IMR-90 (cell line): Measurements from ENCODE around the gene CNOT2. TPM values are rescaled to one million over a fixed set of nuclear protein-coding genes. Genes with fewer than 3 reads are reported as not detected.

ENCODE experiments used
- ATAC-seq: fragments of 200-7000 bp; cut with Tn5 transposase; 2 replicates; pipeline ENCODE4 v1.9.1; 2020; ENCODE audit warnings: low read depth, mild to moderate bottlenecking, moderate library complexity
- BruUV-seq: library from RNA; stranded (reverse); fragments of 400-500 nt; replicated peaks from 2 replicates; lab custom pipeline; 2021; lab: Mats Ljungman, UMichigan
- CTCF ChIA-PET: fragments of 300-600 bp; formaldehyde crosslinking; extraction: SDS; loops from one replicate; lab custom pipeline; 2021; ENCODE audit warnings: antibody characterized with exemption; lab: Yijun Ruan, JAX
- POLR2A ChIA-PET: fragments of 300-600 bp; sonication (Branson Sonifier 250); formaldehyde crosslinking; loops from one replicate; lab custom pipeline; 2022; ENCODE audit warnings: antibody characterized with exemption; ENCODE audit not compliant: unreplicated experiment; lab: Charles Lee
- DNase-seq: peaks from one replicate; pipeline ENCODE4 v3.0.0; 2013
- H2AFZ ChIP-seq: replicated peaks from 2 replicates; pipeline ENCODE3; 2013; ENCODE audit warnings: low read length, mild to moderate bottlenecking; ENCODE audit not compliant: poor library complexity
- H2AK5ac ChIP-seq: 2 replicates; pipeline ENCODE4 v1.6.1; 2013; ENCODE audit warnings: low read depth, low read length, inconsistent platforms
- H2AK9ac ChIP-seq: replicated peaks from 2 replicates; pipeline ENCODE3; 2013; ENCODE audit warnings: mild to moderate bottlenecking, low read depth, low read length, moderate library complexity; ENCODE audit not compliant: poor library complexity
- H2BK120ac ChIP-seq: 2 replicates; pipeline ENCODE4 v1.6.1; 2013; ENCODE audit warnings: low read depth, low read length, inconsistent platforms
- H2BK15ac ChIP-seq: 3 replicates; pipeline ENCODE4 v1.6.1; 2013; ENCODE audit warnings: low read depth, low read length, inconsistent platforms
- H2BK20ac ChIP-seq: 2 replicates; pipeline ENCODE4 v1.6.1; 2013; ENCODE audit warnings: low read depth, mild to moderate bottlenecking, inconsistent platforms, low read length, moderate library complexity
- H2BK5ac ChIP-seq: 2 replicates; pipeline ENCODE4 v1.6.1; 2013; ENCODE audit warnings: mild to moderate bottlenecking, low read depth, low read length, inconsistent platforms; ENCODE audit not compliant: poor library complexity, severe bottlenecking
- H3K14ac ChIP-seq: replicated peaks from 2 replicates; pipeline ENCODE4 v1.6.1; 2013; ENCODE audit warnings: low read depth, low read length, inconsistent platforms
- H3K18ac ChIP-seq: 2 replicates; pipeline ENCODE4 v1.6.1; 2013; ENCODE audit warnings: low read depth, low read length, control low read depth
- H3K23ac ChIP-seq: 2 replicates; pipeline ENCODE4 v1.6.1; 2013; ENCODE audit warnings: low read depth, low read length, inconsistent platforms
- H3K27ac ChIP-seq: 2 replicates; pipeline ENCODE4 v1.5.1; 2013; ENCODE audit warnings: mild to moderate bottlenecking, control low read depth, low read length; ENCODE audit not compliant: insufficient read depth
- H3K27me3 ChIP-seq: 2 replicates; pipeline ENCODE4 v1.6.1; 2013; ENCODE audit warnings: low read length; ENCODE audit not compliant: control insufficient read depth, insufficient read depth
- H3K36me3 ChIP-seq: 2 replicates; pipeline ENCODE4 v1.6.1; 2013; ENCODE audit warnings: low read length, mixed read lengths; ENCODE audit not compliant: control insufficient read depth, insufficient read depth
- H3K4ac ChIP-seq: 2 replicates; pipeline ENCODE4 v1.6.1; 2013; ENCODE audit warnings: low read depth, low read length, inconsistent platforms
- H3K4me1 ChIP-seq: 2 replicates; pipeline ENCODE4 v1.6.1; 2013; ENCODE audit warnings: low read length, mixed read lengths; ENCODE audit not compliant: control insufficient read depth, insufficient read depth
- H3K4me2 ChIP-seq: 2 replicates; pipeline ENCODE4 v1.6.1; 2013; ENCODE audit warnings: low read depth, mild to moderate bottlenecking, control low read depth, low read length, moderate library complexity
- H3K4me3 ChIP-seq: 2 replicates; pipeline ENCODE4 v1.5.1; 2013; ENCODE audit warnings: low read depth, mild to moderate bottlenecking, control low read depth, low read length, moderate library complexity; ENCODE audit not compliant: insufficient read depth
- H3K56ac ChIP-seq: 2 replicates; pipeline ENCODE4 v1.6.1; 2013; ENCODE audit warnings: low read length, inconsistent platforms; ENCODE audit not compliant: insufficient read depth; ENCODE audit errors: extremely low read depth
- H3K79me1 ChIP-seq, 2 experiments: 2 replicates each; pipeline ENCODE4 v1.6.1; 2013; ENCODE audit warnings: low read length in 2 of 2, inconsistent platforms in 1 of 2, low read depth in 1 of 2
- H3K9ac ChIP-seq: 2 replicates; pipeline ENCODE4 v1.6.1; 2013; ENCODE audit warnings: low read depth, low read length, control low read depth
- H3K9me1 ChIP-seq: 2 replicates; pipeline ENCODE4 v1.6.1; 2013; ENCODE audit warnings: low read length, inconsistent platforms; ENCODE audit not compliant: insufficient read depth
- H3K9me3 ChIP-seq: 2 replicates; pipeline ENCODE4 v1.6.1; 2013; ENCODE audit warnings: low read length; ENCODE audit not compliant: control insufficient read depth, insufficient read depth
- H4K20me1 ChIP-seq: 2 replicates; pipeline ENCODE4 v1.6.1; 2013; ENCODE audit warnings: low read length, inconsistent platforms; ENCODE audit not compliant: insufficient read depth
- H4K5ac ChIP-seq: 2 replicates; pipeline ENCODE4 v1.6.1; 2013; ENCODE audit warnings: mild to moderate bottlenecking, low read depth, low read length, control low read depth
- H4K8ac ChIP-seq, 2 experiments: 2 replicates each; pipeline ENCODE4 v1.6.1; 2013; ENCODE audit warnings: low read depth in 2 of 2, low read length in 2 of 2, control low read depth in 1 of 2, inconsistent platforms in 1 of 2
- H4K91ac ChIP-seq: 2 replicates; pipeline ENCODE4 v1.6.1; 2013; ENCODE audit warnings: low read depth, low read length, inconsistent platforms; ENCODE audit not compliant: insufficient read depth
- BHLHE40 ChIP-seq: fragments of 150-350 bp; IDR thresholded peaks from 2 replicates; pipeline ENCODE4 v1.6.1; 2016; ENCODE audit warnings: mild to moderate bottlenecking, low read depth, low read length
- CEBPB ChIP-seq: IDR thresholded peaks from 2 replicates; pipeline ENCODE4 v1.6.1; 2012; ENCODE audit warnings: low read depth, low read length, improper control_type of control experiment
- CHD1 ChIP-seq: IDR thresholded peaks from 2 replicates; pipeline ENCODE4 v1.6.1; 2012; ENCODE audit warnings: low read depth, low read length, improper control_type of control experiment
- ELK1 ChIP-seq: fragments of 150-350 bp; IDR thresholded peaks from 2 replicates; pipeline ENCODE4 v1.6.1; 2016; ENCODE audit warnings: low read depth, mild to moderate bottlenecking, low read length, moderate library complexity, borderline replicate concordance
- FOS ChIP-seq: fragments of 150-350 bp; IDR thresholded peaks from 2 replicates; pipeline ENCODE4 v1.6.1; 2016; ENCODE audit warnings: low read depth, low read length
- MAFK ChIP-seq: IDR thresholded peaks from 2 replicates; pipeline ENCODE4 v1.6.1; 2012; ENCODE audit warnings: low read depth, low read length, improper control_type of control experiment
- MAZ ChIP-seq: IDR thresholded peaks from 2 replicates; pipeline ENCODE4 v1.6.1; 2012; ENCODE audit warnings: low read depth, mild to moderate bottlenecking, low read length, improper control_type of control experiment, moderate library complexity, borderline replicate concordance
- MXI1 ChIP-seq: IDR thresholded peaks from 2 replicates; pipeline ENCODE4 v1.6.1; 2012; ENCODE audit warnings: low read depth, mild to moderate bottlenecking, low read length, moderate library complexity, borderline replicate concordance
- NFE2L2 ChIP-seq: fragments of 150-350 bp; IDR thresholded peaks from 2 replicates; pipeline ENCODE4 v1.6.1; 2016; ENCODE audit warnings: low read depth, mild to moderate bottlenecking, low read length
- POLR2A ChIP-seq: IDR thresholded peaks from 2 replicates; pipeline ENCODE4 v1.6.1; 2012; ENCODE audit warnings: mild to moderate bottlenecking, low read depth, low read length
- RAD21 ChIP-seq: IDR thresholded peaks from 2 replicates; pipeline ENCODE4 v1.6.1; 2012; ENCODE audit warnings: low read length, improper control_type of control experiment
- RCOR1 ChIP-seq: IDR thresholded peaks from 2 replicates; pipeline ENCODE4 v1.6.1; 2012; ENCODE audit warnings: mild to moderate bottlenecking, low read length, improper control_type of control experiment; ENCODE audit not compliant: insufficient replicate concordance
- RFX5 ChIP-seq: IDR thresholded peaks from 2 replicates; pipeline ENCODE4 v1.8.0; 2012; ENCODE audit warnings: low read depth, mild to moderate bottlenecking, low read length, moderate library complexity
- SMC3 ChIP-seq: fragments of 150-350 bp; IDR thresholded peaks from 2 replicates; pipeline ENCODE4 v1.6.1; 2016; ENCODE audit warnings: low read depth, mild to moderate bottlenecking, antibody characterized with exemption, low read length, moderate library complexity
- WGBS, 2 experiments: methylation state at CpG; one replicate each; pipeline versions ENCODE4 v1.1.5 to v1.1.7; 2013; ENCODE audit warnings: missing lambda C conversion rate in 2 of 2; ENCODE audit not compliant: insufficient read length in 1 of 2; ENCODE audit errors: extremely low coverage in 2 of 2; 5-methylcytosine and 5-hydroxymethylcytosine counted together
- dilution Hi-C: fragments of 300-500 bp; cut with HindIII; formaldehyde crosslinking; loops from one replicate; pipeline ENCODE4 v1.14.3; 2018; ENCODE audit warnings: low sequenced_read_pairs; ENCODE audit not compliant: unreplicated experiment
- in situ Hi-C: fragments of 300-500 bp; cut with MboI; formaldehyde crosslinking; loops from 3 replicates; pipeline ENCODE4 v1.14.3; 2019; ENCODE audit warnings: low sequenced_read_pairs, inconsistent platforms, mixed read lengths
- intact Hi-C: fragments of 100-400 bp; cut with micrococcal nuclease; formaldehyde crosslinking; loops from 2 replicates; pipeline ENCODE4 v1.10.0; 2022
- polyA plus RNA-seq, 3 experiments: library from polyadenylated mRNA; depleted of rRNA; stranded (reverse); fragments of >200 nt; gene quantifications; 2 replicates each; pipeline ENCODE4 v1.2.3, GENCODE V29; 2012; ENCODE audit warnings: low replicate concordance in 1 of 3
- total RNA-seq: library from RNA; depleted of rRNA; stranded (reverse); fragments of >200 nt; gene quantifications from 2 replicates; pipeline ENCODE4 v1.2.3, GENCODE V29; 2012
- TF ChIP-seq, protein P1 (sequence below): conservative IDR thresholded peaks from 2 replicates; pipeline ENCODE4 v1.5.1; 2012; ENCODE audit warnings: mild to moderate bottlenecking, low read depth, low read length, improper control_type of control experiment
- TF ChIP-seq, protein P2 (sequence below): fragments of 150-350 bp; IDR thresholded peaks from 2 replicates; pipeline ENCODE4 v1.6.1; 2017; ENCODE audit warnings: mild to moderate bottlenecking, antibody characterized with exemption, low read length, low read depth

The CNOT2 gene
- total and polyA plus RNA-seq, 2 of the 4 experiments (the other 2 are of a cell fraction) = 63.4 to 159 TPM

DNA sequence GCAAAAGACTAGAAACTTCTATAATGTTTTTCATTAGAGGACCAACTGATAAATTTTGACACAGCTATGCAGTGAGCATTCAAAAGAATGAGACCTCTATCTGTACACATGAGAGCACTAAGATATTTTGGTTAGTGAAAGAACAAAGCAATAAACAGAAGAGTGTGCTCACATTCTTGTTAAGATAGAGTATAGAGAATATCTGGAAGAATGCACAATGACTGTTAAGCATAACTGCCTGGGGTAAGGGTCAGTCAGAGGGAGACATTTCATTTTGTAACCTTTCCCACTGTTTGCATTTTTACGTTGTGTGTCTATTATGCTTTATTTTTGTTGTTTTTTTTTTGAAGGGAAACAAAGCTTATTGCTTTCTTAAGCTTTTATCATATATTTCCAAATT is 143.5 kb downstream of the CNOT2 start:
- H3K14ac ChIP-seq = no peak overlapping the region
- BruUV-seq = no TSS peak
- H4K8ac ChIP-seq = no peak overlapping the region
- no peak overlapping the region for H3K4me2 ChIP-seq
- TF ChIP-seq MAZ = no peak
- no peak for TF ChIP-seq RFX5
- TF ChIP-seq MXI1 = no peak
- no peak for TF ChIP-seq RCOR1
- no peak for TF ChIP-seq ELK1
- no peak for TF ChIP-seq BHLHE40
- no peak for TF ChIP-seq MAFK
- no peak for TF ChIP-seq CHD1
- no peak for TF ChIP-seq FOS
- TF ChIP-seq SMC3 = no peak
- TF ChIP-seq POLR2A = no peak
- TF ChIP-seq, protein P1, sequence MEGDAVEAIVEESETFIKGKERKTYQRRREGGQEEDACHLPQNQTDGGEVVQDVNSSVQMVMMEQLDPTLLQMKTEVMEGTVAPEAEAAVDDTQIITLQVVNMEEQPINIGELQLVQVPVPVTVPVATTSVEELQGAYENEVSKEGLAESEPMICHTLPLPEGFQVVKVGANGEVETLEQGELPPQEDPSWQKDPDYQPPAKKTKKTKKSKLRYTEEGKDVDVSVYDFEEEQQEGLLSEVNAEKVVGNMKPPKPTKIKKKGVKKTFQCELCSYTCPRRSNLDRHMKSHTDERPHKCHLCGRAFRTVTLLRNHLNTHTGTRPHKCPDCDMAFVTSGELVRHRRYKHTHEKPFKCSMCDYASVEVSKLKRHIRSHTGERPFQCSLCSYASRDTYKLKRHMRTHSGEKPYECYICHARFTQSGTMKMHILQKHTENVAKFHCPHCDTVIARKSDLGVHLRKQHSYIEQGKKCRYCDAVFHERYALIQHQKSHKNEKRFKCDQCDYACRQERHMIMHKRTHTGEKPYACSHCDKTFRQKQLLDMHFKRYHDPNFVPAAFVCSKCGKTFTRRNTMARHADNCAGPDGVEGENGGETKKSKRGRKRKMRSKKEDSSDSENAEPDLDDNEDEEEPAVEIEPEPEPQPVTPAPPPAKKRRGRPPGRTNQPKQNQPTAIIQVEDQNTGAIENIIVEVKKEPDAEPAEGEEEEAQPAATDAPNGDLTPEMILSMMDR = no peak
- no peak for TF ChIP-seq NFE2L2
- TF ChIP-seq, protein P2, sequence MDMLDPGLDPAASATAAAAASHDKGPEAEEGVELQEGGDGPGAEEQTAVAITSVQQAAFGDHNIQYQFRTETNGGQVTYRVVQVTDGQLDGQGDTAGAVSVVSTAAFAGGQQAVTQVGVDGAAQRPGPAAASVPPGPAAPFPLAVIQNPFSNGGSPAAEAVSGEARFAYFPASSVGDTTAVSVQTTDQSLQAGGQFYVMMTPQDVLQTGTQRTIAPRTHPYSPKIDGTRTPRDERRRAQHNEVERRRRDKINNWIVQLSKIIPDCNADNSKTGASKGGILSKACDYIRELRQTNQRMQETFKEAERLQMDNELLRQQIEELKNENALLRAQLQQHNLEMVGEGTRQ = no peak
- TF ChIP-seq RAD21 = no peak
- TF ChIP-seq CEBPB = no peak
- ATAC-seq (no peak), DNase-seq (no peak)
- in situ Hi-C loops = no loop called here
- no peak overlapping the region for H4K5ac ChIP-seq
- no peak overlapping the region for H3K4me3 ChIP-seq
- intact Hi-C loops = no loop called here
- dilution Hi-C loops = no loop called here
- H3K27ac ChIP-seq = no peak overlapping the region
- no peak overlapping the region for H2BK120ac ChIP-seq
- ChIA-PET POLR2A (no interaction called here), CTCF (interaction anchor here (0.6 to 0.7 kb wide), 2 partner anchors 11 to 16 kb away, joined by 4 to 5 read pairs; no protein-coding TSS in a partner anchor)
- H2BK20ac ChIP-seq = no peak overlapping the region
- H2AFZ ChIP-seq = no peak overlapping the region
- H3K9ac ChIP-seq = no peak overlapping the region
- H2AK5ac ChIP-seq = no peak overlapping the region
- H2AK9ac ChIP-seq = no peak overlapping the region
- H4K91ac ChIP-seq = no peak overlapping the region
- no peaks in the 10 kb centered on the region for H4K20me1 ChIP-seq
- H3K18ac ChIP-seq = no peak overlapping the region
- H3K36me3 ChIP-seq = no peaks in the 10 kb centered on the region
- H3K56ac ChIP-seq = no peak overlapping the region
- H3K4me1 ChIP-seq = no peaks in the 10 kb centered on the region
- H3K23ac ChIP-seq = no peak overlapping the region
- H3K9me1 ChIP-seq = no peaks in the 10 kb centered on the region
- no peaks in the 10 kb centered on the region for H3K27me3 ChIP-seq
- no CpG with 5 or more reads among the region's 1 CpG for WGBS, 2 experiments
- no peak overlapping the region for H2BK5ac ChIP-seq
- H3K9me3 ChIP-seq = no peaks in the 10 kb centered on the region
- no peak overlapping the region for H3K4ac ChIP-seq
- no peak overlapping the region for H2BK15ac ChIP-seq
- no peaks in the 10 kb centered on the region for H3K79me1 ChIP-seq
